Stimulated activated naive CD8-positive, alpha-beta T cell treated with anti-CD3 and anti-CD28 coated beads, Interleukin-15, Interleukin-2, amounts not matched to agents 100 U/mL and 50 U/mL, for 24 hours (primary cell): ENCODE data around the gene SMOC2.

Source experiments
- ATAC-seq: fragments of 150-1000 bp; cut with Tn5 transposase; one replicate; pipeline ENCODE4 v1.10.0; 2021
- DNase-seq: peaks from one replicate; pipeline ENCODE4 v3.0.0; 2021

Gene SMOC2

DNA sequence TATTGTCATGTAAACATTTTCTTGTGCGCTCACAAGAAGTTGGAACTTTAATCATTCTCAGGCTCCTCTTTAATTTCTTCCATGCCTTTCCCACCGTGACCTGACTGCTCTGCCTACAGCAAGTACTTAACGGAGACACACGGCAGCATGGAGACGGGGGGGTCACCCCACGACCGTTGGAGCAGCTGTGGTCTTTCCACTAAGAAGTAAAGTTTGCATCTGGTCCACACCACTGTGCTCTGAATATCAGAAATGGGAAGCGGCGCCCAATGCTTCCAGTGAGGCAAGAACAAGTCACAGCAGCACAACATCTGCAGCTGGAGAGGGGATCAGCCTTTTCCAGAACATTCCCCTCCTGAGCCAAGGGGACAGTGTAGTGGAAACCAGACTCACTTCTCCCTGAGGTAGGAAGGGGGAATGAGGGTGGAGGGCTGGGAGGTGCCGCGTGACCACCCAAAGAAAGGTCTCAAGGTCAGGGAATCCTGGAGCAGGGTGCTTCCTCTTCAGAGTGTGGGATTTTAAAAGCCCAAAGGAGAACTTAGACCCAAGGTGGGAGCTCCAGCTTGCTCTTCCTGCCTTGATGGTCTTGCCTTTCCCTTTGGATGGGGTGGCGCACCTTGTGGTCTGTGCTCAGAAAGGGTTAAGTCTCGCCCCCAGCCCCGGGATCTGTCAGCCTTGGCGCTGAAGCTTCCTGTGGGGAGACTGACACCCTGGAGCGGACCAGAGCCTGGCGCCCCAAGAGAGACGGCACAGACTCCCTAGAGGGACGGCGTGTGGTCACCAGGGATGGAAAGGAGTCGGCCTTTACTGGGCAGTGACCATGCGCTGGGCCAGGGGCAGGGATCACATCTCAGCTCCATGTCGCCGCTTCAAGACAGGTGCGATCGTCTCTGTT is 25.6 kb upstream of the SMOC2 start:
- ATAC-seq (no peak), DNase-seq (no peak)

DNA sequence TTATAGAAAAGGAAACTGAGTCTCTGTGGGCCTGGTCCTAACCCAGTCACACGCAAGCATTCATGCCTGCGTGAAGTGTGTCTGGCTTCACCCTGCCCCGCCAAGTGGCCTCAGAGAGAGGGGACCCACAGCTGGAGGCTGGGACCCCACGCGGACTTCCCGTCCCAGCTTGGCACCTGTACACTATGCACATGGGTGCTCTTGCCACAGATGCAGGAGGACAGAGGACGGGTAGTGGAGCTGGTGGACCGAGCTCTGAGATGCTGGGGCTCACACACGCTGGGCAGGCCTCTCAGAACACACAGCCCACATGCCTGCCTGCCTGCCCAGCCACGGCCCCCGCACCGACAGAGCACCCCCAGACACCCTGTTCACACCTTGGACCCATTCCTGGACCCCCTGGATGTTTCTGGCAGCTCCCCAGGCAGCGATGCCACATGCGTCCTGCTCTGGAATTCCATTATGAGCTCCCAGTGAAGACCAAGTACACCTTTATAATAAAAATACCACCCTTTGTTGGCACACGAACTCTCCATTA is 24.9 kb upstream of the SMOC2 start:
- ATAC-seq (no peak), DNase-seq (no peak)

DNA sequence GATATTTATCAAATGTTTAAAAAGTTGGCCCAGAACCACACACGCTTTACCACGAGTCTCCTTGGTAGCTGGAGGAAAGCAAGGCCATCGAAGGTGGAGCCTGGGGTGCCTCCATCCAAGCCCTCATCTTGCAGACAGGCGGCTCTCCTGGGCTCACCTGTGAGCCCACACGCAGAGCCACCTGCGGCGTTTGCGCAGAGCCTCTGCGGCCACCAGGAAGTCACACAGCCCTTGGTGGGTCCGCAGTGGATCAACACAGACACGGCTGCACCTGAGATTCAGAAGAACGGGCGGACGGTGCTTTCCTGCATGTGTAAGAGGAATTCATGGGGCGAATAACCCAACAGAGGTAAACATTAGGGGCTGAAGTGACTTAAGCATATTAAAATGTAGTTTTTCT is 24.5 kb upstream of the SMOC2 start:
- ATAC-seq = no peak
- no peak for DNase-seq

DNA sequence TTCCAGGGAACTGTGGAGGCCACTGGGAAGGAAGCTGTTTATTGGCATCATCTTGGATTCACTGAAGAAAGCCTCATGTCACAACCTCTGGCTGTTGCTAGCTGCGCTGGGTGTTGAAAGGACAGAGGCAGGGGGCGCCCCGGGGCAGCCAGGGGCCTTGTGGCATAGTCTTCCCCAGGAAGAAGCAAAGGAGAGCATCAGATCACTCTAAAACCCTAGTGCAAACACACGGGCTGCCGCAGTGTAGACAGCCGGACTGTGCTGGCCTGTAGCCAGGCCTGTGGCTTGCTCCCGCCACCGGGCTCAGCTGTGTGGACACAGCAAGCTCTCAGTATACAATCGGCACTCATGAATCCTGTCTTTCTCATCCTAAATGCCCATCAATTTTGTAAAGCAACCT is 23.8 kb upstream of the SMOC2 start:
- no peak for ATAC-seq
- DNase-seq = no peak

DNA sequence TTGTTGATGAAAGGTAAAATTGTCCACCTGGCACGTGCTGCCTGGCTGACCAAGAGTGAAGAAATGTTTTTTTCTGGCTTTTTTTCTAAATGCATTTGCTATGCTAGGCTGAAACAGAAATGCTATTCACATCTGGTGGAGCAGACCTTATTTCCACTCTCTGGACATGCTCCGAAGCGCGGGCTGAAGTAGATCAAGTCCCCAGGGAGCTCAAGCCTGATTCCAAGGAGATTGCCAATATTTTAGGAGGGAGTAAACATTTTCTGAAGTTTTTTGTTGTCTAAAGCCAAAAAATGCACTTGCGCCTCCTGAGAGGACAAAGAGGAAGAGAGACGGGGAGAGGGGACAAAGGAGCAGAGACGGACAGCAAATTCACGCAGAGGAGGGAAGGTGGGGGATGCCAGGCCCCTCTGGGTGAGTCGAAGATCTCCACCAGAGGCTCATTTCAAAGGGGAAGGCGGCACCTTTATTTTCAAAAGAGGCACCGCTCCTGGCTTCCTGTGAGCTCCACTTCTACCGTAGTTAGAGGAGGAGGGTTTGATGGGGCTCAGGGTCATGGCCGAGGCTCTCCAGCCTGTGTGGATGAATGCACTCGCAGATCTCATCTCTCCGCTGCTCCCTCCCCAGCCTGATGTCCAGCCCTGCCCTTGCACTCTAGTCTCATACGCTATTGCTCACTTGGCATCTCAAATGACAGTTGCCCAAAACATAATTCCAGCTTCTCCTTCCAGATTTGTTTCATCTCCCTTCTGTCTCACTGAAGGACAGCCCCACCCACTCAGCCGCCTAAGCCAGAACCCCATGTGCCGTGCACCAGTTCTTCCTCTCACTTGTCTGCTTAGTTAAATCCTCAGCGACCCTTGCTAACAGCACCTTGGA is 23.1 kb upstream of the SMOC2 start:
- ATAC-seq (peak; percentile 22), DNase-seq (no peak)

DNA sequence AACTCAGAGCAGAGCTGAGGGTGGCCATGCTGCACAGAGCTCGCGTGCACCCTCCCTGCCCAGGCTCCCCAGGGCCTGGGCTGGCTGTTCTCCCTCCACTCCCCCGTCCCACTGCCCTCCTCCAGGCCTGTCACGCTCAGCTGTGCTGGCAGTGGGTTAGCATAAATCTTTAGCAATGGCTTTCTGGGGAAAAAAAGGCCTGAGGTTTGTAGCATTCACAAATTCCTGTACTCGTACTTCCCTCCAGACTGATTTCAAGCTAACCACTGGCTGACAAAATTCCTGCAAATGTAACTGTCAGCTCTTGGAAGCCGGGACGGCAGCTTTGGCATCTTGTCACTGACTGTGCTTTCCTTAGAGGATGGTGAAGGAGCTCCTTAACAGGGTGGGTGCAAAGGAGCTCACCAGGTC is 22.3 kb upstream of the SMOC2 start:
- ATAC-seq (no peak), DNase-seq (no peak)

DNA sequence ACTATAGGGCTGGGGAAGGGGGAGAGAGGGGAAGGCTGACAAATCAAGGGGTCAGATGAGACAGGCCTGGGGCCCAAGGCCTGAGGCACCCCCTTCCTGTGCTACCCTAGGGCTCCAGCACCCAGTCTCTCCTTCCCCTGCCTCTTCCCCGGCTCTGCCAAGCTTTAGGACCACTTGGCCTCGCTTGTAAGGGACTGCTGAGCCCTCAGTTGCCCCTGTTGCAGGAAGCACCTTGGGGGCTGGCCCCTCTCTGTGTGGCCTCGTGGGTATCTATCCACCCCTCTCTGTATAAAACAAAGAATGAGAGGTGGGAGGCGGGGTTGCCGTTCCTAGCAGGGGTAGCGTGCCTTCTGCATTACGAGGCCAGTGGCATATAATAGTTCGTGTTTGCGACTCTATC is 21.4 kb upstream of the SMOC2 start:
- ATAC-seq = no peak
- DNase-seq = no peak

DNA sequence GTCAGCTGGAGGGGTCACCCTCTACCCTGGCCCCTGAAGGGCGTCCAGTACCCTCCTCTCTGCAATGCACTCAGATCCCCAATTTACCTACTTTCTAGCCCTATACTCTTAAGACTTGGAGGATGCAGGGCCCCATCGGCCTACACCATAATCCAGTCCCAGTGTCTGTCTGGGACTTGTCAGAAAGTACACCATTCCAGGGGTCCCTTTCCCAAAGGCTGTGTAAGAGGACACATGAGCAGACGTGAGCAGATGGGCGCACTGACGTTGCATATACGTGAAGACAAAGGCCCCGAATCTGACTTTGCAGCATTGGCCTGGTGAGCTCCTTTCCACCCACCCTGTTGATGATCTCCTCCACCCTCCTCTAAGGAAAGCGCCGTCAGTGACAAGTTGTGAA is 20.9 kb upstream of the SMOC2 start:
- DNase-seq (no peak), ATAC-seq (no peak)

DNA sequence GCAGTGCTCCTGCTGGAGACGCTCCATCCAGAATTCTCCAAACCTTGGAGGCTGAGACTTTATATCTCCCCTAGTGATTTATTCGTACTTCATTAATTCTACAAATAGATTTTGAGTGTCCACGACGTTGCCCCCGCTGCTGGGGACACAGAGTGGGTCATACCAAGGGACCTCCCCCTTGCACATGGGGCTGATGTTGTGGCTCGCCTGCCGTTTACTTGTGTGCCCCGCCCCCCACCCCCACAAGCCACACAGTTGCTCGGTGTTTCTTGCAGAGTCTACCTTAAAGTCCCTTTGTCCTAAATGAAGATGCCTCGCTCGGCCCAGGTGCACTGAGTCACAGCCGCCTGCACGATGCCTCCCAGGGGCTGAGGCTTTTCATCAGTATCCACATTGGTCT is 20.3 kb upstream of the SMOC2 start:
- DNase-seq = no peak
- no peak for ATAC-seq

DNA sequence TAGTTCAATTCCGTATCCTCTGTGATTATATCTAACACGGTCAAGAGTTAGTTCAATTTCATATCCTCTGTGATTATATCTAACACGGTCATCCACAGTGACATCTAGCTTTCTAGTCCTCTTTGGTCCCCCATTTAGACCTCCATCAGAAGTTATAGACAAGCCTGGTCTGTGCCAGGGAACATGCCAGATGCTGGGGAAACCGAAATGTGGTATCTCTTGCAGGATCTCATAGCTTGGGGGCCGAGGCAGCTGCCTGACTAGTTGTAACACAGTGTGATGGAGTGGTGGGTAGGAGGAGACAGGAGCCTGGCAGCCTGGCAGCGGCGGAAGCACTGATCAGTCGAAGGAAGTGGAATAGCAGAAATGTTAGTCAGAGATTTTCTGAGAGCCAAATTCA is 13.8 kb upstream of the SMOC2 start:
- no peak for DNase-seq
- ATAC-seq = no peak

DNA sequence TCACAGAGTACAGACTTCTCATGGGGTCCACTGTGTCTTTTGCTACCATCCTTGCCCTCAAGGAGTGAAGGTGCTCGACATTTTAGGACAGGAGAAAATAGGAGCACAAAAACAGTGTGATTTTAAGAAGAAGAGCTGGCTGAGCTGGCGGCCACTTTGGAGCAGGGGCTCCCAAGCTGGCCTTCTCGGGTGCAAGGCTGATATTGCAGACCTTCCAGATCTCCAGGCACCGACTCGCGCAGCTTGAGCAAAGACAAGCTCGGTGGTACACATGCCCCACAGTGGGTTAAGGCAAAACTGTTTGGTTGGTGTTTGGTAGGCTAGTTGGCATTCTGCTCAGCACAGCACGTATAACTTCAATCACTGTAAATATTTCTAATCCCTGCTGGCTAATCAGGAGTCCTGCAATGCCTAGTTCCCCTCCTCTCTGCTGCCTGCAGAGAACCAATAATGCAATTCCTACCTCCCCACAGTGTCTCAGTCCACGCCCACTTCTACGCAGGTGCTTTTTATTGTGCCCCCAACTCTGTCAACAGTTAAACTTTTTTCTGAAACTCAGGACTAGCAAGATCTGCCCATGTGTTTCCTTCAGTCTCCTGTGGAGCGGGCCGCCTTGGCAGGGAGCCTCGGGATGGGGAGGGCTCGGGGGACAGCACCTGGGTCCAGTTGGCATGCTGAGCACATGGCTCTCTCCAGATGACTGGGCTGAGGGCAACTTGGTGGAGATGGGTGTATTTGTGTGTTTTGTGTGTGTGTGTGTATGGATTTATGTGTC is 12.7 kb upstream of the SMOC2 start:
- DNase-seq (no peak), ATAC-seq (no peak)

DNA sequence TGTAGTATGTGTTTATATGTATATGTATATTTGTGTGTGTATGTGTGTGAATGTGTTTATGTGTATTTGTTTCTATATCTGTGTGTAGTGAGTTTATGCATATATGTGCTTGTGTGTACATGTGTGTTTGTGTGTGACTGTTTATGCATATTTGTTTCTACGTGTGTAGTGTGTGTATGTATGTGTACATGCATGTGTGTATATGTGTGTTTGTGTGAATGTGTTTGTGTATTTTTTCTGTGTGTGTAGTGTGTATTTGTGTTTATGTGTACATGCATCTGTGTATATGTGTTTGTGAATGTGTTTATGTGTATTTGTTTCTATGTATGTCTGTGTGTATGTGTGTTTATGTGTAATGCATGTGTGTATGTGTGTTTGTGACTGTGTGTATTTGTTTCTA is 12.1 kb upstream of the SMOC2 start:
- DNase-seq = no peak
- no peak for ATAC-seq

DNA sequence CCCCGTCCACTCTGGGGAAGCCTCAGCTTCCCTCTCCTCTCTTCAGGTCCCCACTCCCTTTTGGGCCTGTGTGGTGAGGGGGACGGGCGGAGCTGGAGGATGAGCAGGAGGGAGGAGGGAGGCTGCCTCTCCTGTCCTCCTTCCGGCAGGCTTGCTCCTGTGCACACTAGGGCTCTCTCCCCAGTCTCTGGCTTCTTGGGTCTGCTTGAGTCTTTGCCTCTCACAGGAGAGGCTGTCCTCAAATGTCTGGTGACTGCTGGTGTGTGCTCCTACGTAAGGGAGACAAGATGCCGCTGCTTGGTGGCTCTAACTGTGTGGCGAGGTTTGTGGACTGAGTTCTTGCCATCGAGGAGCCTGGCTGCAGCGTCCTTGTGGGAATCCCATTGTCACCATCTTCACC is 8.8 kb upstream of the SMOC2 start:
- DNase-seq (no peak), ATAC-seq (no peak)

DNA sequence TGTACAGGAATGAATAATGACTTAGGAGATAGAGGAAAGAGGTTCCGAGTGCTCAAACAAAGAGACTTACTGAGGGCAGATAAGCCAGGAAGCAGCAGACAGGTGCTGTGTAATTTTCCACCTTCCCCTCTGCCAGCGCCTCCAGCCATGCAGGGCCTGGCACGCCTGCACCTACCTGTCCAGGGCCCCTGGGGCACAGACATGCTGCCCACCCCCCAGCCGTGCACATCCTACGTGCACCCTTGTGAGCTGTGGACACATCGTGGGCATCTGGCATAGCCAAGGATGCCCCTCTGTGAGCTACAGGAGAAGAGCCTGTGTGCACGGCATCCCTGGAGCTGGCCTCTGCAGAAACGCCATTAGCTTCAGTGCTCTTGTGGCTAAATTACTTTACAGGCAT is 7.1 kb upstream of the SMOC2 start:
- ATAC-seq (no peak), DNase-seq (no peak)

DNA sequence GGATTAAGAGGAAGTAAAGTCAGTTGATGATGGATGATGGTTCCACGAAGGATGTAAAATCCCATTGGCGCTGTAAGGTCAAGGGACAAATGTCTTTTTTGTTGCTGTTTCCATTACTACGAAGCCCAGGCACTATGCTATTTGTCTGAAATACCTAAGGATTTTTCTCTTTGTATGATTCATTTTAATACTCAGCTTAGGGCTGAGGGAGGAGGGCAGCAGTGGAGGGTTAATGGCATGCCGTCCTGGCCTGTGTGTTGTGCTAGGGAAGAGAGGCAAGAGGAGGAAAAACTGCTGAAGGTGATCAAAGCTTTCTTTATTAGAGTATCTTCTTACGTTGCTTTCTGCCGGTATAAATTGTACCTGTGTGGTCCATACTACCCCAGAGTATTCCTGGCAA is 6.5 kb upstream of the SMOC2 start:
- DNase-seq = no peak

DNA sequence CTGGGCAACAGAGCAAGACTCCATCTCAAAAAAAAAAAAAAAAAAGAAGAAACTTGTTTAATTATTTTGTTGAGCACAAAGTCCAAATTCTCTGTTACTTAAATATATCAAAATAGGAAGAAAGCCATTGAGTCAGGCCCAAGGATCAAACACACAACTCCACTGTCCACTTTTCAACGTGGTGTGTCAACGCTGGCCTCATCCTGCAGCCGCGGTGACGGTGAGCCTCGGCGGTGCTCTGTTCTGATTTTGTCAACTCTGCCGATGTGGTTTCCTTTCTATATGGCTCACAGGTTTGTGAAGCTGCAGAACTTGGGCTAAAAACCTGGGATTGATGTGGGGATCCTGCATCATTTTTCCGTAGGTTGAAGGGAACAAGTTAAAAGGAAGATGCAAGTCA is 3.2 kb upstream of the SMOC2 start:
- no peak for DNase-seq
- ATAC-seq = no peak

More for the DNA sequence above, 6.5 kb upstream of the SMOC2 start:
- no peak for ATAC-seq

DNA sequence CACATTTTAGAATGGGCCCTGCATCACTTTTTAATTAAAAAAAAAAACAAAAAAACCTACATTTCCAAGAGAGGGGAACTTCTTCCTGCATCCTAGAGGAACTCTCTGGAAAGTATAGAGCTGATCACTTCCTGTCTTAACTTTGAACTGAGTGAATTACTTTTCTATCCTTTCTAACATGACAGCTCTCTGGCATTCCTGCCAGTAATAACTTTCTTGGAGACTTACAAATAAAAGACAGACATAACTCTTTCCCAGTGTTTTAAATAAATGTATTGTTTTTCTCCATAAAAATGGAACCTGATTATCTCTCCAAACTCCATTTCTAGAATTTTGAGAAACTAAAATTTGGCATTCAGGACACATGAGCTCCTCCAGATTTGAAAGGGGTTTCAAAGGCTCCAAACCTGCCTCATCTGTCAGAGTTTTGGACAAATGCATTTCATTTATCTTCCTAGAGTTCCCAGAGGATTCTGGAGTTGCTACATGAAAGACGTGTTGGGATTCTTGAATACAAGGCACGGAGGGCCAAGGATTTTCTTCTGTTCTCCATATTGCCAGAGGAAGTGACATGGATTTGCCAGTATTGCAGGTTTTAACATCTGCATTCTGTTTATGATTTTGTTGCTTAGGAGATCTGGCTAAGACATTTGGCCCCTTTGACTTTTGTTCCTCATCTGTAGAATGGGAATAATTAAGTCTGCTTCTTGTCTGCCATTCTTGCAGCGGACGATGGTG is 2.0 kb upstream of the SMOC2 start:
- ATAC-seq = no peak
- no peak for DNase-seq

DNA sequence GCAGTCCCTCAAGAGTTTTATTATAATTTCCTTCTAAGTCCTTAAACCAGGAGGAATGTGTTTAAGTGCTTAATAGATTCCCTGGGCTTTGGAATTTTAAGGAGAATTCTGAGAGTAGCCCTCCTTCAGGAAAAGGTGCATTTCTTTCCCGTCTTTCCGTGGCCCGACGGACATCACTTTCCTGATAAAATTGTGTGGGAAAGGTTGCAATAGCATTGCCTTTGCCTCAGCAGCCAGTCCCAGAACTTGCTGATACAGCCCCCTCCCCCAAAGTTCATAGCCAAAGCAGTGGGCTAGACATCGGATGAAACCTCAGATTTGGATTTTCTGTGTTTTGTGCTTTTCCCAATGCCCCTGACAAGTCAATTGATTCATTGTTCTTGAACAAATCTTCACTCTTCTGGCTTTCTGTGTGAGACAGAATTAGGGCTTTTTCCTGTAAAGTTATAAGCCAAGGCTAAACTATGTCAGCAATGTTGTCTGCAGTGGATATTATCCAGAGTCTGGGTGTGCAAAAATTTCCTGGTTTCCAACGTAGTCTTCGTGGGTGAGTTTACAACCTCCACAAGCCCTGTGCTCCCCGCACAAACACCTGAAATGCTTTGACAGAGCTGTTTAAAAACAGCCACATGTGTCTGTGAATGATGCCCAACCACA is 1.1 kb upstream of the SMOC2 start:
- no peak for DNase-seq
- ATAC-seq = no peak

DNA sequence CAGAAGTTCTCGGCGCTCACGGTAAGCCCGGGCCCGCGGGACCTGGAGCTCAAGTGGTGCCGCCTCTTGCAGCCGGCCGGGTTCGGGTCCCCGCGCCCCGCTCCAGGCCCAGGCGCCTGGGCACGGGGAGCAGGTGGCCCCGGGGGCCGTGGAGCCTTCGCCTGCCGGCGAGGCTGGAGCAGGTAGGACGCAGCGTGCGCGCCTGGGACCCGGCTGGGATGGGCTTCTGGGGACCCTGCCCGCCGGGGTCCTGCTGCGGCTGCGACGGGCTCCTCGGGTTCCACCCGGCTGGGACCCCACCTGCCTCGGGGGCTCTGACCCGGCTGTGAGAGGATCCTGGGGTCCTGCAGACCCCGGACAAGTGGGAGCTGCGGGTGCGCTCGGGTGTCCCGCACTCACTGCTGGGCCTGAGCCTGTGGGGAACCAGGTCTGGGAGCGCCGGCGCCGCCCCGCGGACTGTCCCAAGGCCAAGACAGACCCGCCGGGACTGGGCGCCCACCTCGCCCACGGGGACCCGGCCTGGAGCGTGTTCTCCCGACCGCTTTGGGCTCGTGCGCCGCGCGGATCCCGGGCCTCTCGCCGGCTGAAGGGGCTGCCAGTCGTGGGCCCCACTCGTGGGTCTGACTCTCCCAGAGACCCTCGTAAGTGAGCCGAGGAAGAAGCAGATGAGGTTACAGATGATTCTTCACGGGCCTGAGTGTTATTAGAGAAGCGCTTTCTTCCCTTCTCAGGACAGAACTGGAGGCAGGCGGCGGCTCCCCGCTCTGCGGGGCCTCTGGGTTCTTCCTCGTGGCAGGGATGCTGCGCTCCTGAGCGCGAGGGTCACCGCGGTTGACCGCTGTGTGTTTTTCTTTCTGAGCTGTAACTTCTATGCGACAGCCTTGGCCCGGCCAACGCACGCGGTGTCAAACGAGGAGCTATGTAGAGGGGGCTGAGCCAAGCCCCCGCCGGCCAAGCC is 729 bp downstream of the SMOC2 start:
- DNase-seq (no peak), ATAC-seq (no peak)

DNA sequence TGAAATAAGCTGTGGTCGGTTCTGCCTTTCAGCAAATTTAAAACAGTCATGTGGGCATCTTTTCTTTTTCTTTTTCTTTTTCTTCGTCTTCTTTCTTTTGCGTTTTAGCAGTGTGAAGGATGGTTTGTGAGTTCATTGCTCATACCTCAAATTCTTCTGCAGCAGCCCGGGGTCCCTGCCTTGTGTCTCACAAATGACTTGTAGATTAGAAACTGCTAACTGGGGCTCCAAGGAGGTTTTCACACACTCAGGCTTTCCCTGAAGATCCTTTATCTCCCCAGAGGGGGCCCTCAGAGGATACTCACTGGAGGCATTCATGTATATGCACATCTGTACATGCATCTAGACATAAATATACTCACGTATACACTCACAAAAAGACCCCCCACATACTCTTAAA is 1.7 kb downstream of the SMOC2 start:
- ATAC-seq (no peak), DNase-seq (no peak)
